NCI-H2171 (cell line): Measurements from ENCODE around the gene DEFB118.
"Not testable (repeated sequence)": the region's sequence is repeated elsewhere in the genome, so short reads cannot be mapped to it uniquely, and the experiment has no call there.

ENCODE experiments used
- DNase-seq: peaks from one replicate; lab custom pipeline; 2025; lab: John Stamatoyannopoulos, UW

Gene DEFB118, protein sequence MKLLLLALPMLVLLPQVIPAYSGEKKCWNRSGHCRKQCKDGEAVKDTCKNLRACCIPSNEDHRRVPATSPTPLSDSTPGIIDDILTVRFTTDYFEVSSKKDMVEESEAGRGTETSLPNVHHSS

DNA sequence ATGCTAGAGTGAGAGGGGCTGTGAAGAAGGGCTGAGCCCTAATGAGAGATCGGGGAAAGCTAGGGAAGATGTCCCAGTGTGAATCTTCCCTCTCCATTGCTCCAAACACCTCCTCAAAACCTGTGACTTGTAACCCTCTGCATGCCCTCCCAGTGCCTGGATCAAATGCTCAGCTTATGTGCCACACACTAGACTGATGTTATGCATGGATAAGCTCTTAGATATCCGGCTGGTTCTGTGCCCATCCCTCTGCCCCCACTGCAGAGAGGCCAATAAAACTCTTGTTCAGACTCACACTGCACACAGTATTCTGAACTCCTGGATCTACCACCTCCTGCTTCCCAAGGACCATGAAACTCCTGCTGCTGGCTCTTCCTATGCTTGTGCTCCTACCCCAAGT lies at the start of gene DEFB118:
TSS of gene DEFB118 (plus strand) at position 301 of the 400 bp plus-strand sequence. CDS start at position 351, 50 bp downstream.
- DNase-seq = no peak

GRCh38 chr20:31322504-31322903 lies 45.9 kb upstream of the DEFB118 start:
- no peak for DNase-seq

DNA sequence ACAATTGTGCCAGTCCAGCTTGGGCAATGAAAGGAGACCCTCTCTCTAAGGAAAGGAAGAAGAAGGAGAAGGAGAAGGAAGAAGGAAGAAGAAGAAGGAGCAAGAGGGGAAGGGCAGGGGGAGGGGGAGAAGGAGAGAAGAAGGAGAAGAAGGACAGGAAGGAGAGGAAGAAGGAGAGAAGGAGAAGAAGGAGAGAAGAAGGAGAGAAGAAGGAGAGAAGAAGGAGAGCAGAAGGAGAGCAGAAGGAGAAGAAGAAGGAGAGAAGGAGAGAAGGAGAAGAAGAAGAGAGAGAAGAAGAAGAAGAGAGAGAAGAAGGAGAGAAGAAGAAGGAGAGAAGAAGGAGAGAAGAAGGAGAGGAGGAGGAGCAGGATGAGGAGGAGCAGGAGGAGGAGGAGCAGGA lies 37.5 kb upstream of the DEFB118 start:
- no peak for DNase-seq

DNA sequence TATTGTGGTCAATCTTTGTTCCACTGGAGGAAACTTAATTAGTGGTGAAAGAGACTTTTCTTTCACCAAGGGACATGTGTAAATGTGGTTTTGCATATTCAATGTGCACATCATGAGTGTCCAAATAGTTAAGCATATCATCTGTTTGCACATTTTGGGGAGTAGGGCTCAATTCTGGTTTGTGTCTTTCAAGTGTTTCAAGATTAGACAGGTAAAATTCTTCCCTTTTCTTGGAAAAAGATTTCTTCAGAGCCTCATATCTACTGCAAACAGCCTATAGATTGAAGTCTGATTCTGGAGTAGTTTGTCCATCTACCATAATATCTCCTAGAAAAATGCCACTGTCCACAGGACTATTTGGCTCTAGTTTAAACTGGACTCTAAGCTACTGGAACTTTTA lies 26.9 kb upstream of the DEFB118 start:
- DNase-seq = no peak

GRCh38 chr20:31355981-31356380 lies 12.4 kb upstream of the DEFB118 start:
- DNase-seq = no peak

DNA sequence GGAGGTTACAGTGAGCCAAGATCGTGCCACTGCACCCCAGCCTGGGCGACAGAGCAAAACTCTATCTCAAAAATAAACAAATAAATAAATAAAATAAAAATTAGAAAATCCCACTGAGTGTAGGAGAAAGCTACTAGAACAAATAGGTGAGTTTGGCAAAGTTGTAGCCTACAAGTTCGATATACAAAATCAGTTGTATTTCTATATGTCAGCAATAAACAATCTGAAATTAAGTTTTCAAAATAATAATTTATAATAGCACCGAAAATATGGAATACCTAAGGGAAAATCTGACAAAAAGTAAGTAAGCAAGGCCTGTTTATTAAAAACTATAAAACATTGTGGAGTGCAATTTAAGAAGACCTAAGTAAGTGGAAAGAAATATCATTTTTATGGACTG lies 5.1 kb upstream of the DEFB118 start:
- DNase-seq = no peak

- DNase-seq = not testable (repeated sequence)
These were observed 4.1 kb upstream of the DEFB118 start for GRCh38 chr20:31364272-31364671.

DNA sequence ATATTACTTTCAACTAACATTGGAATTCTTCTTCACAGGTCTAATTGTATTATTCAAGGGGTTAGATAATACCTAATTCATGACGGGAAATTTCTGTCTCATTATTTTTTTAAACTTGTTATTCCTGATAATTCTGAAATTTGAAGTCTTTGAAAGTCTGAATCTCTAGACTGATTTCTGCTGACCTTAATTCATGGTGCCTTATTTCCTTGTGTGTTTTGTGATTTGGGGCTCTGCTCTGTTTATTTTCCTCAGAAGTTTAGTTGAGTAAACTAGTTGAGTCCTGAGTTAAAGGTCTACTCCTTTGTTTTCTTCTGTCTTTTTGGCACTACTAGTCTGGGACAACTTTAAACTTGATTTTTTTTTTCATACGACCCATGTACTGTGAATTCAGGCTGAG lies 5.9 kb downstream of the DEFB118 start:
- DNase-seq = no peak

DNA sequence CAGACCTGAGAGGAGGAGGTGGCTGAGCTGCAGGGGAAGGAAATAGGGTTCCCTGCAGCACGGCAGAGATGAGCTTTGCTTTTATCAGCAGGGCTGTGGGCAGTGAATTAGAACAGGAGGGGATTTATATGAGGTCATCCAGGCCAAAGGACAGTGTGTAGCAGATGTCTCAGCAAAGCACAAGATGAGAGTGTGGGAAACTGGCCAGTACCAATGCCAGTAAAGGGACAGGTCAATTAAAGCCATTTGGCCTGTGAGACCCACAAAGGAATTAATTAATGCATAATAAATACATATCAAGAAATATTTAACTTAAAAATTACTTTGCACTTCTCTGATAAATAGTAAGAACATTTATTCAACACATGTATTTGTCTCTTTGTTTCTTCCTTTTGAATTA lies 22.1 kb downstream of the DEFB118 start, which contains the start of gene DEFB119:
TSS of gene DEFB119 (minus strand) at position 101 of the 400 bp plus-strand sequence. CDS start 107 bp downstream, outside the sequence.
- no peak for DNase-seq

GRCh38 chr20:31392836-31393235 lies 24.4 kb downstream of the DEFB118 start:
- DNase-seq = no peak

DNA sequence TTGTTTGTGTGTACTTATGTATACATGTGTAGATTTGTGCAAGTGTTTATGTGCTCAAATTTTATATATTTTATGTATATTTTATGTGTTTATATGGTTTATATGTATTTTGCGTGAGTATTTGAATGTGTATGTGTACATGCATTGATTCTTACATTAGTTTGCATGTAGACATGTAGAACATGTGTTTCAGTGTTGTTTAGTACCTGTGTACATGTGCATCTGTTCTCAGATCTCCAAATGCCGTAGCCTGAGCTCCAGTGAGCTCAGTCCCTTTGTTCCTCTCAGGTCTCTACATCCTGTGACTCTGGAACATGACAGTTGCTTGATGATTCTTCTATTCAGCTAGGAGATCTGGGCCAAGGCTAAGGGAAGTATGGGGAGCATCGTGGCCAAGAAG lies 26.5 kb downstream of the DEFB118 start:
- no peak for DNase-seq

DNA sequence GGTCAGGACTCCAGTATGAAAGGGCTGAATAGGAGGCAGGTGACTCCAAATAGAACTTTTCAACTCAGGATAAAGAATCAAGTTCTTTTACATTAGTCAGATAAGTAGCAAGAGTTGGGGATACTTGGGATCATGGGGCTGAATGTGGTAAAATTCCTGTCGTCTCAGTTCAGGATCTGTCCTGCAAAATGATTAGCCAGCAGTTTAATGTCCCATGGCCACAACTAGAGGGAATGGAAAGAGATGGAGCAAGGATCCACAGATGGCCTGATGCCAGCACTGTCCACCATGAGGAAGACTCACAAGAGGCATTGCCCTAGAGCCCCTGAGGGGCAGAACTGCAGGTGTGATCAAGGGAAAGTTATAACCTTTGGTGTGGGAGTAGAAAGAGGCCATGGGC lies 35.5 kb downstream of the DEFB118 start:
- DNase-seq = no peak

- DNase-seq = no peak
These were observed 37.7 kb downstream of the DEFB118 start, which contains the start of gene DEFB121 for GRCh38 chr20:31406115-31406514. Gene DEFB121, minus strand, starts transcription at chr20:31406215. Its CDS starts 63 bp downstream, at chr20:31406152.

- no peak for DNase-seq
These were observed 41.6 kb downstream of the DEFB118 start for GRCh38 chr20:31410011-31410410.

GRCh38 chr20:31414381-31414780 lies 46.0 kb downstream of the DEFB118 start:
- no peak for DNase-seq

DNA sequence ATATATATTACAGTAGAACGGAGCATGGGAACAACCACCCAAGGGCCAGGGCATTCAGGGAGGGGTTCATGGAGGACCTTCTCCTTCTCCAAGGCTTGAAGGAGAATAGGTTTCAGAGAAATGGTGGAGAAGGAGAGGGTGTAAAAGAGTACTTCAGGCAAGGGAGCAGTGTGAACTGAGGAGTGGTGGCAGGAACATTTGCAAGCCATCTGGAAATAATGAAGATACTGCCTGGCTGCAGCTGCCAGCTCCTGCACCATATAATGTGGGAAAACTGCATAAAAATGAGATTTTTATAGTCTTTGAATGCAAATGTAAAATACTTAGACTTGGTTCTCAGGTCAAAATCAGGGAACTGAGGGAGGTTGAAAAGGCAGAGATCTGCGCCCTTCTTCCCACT lies 47.3 kb downstream of the DEFB118 start:
- DNase-seq = no peak

- DNase-seq = no peak
These were observed 49.9 kb downstream of the DEFB118 start for GRCh38 chr20:31418307-31418706.
